ENCODE measurements around the gene TCF4.

- TF ChIP-seq NFRKB (IDR thresholded peaks at IDR 0.05) (no peak), FOXA1 (IDR thresholded peaks at IDR 0.05) (no peak), BHLHE40 (IDR thresholded peaks at IDR 0.05; ENCODE audit: borderline replicate concordance) (no peak), SUZ12 (IDR thresholded peaks at IDR 0.05) (no peak), L3MBTL2 (conservative IDR thresholded peaks at IDR 0.05) (no peak), SP1 (IDR thresholded peaks at IDR 0.05) (no peak), FOXK2 (IDR thresholded peaks at IDR 0.05) (no peak), TARDBP (IDR thresholded peaks at IDR 0.05) (no peak), HDGF (IDR thresholded peaks at IDR 0.05; ENCODE audit: borderline replicate concordance) (no peak), ELF4 (IDR thresholded peaks at IDR 0.05) (no peak), ZNF384 (IDR thresholded peaks at IDR 0.05) (no peak), FOXM1 (IDR thresholded peaks at IDR 0.05; ENCODE audit: borderline replicate concordance) (no peak), LEF1 (IDR thresholded peaks at IDR 0.05; ENCODE audit: borderline replicate concordance) (no peak)
- TF ChIP-seq, protein P1, sequence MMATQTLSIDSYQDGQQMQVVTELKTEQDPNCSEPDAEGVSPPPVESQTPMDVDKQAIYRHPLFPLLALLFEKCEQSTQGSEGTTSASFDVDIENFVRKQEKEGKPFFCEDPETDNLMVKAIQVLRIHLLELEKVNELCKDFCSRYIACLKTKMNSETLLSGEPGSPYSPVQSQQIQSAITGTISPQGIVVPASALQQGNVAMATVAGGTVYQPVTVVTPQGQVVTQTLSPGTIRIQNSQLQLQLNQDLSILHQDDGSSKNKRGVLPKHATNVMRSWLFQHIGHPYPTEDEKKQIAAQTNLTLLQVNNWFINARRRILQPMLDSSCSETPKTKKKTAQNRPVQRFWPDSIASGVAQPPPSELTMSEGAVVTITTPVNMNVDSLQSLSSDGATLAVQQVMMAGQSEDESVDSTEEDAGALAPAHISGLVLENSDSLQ (IDR thresholded peaks at IDR 0.05): no peak
Observed at GRCh38 chr18:55320424-55321264, 267.3 kb downstream of the TCF4 start.

All from HEK293T (cell line).